Measurements from ENCODE around the gene ABHD2. TPM values are rescaled to one million over a fixed set of nuclear protein-coding genes. Genes with fewer than 3 reads are reported as not detected.

Gene ABHD2
- total RNA-seq, 2 experiments from 2014 or later = 36.0 to 39.2 TPM

GRCh38 chr15:89136078-89136806 lies 48.0 kb downstream of the ABHD2 start:
- Histone ChIP-seq H3K4me3 (ENCODE audit: low read length) (no peak overlapping the region), H3K4me1 (ENCODE audit: insufficient read depth, low read length) (peaks cover 18% of the 10 kb centered on the region), H3K27me3 (ENCODE audit: control insufficient read depth in 1 of 2, insufficient read depth in 2 of 2, low read length in 2 of 2) (no peaks in the 10 kb centered on the region), H3K27ac (ENCODE audit: low read depth in 1 of 2, low read length in 2 of 2) (no peak overlapping the region), H3K36me3 (ENCODE audit: insufficient read depth, low read length) (peaks cover 8% of the 10 kb centered on the region), H3K9me3 (ENCODE audit: control insufficient read depth in 1 of 2, insufficient read depth in 1 of 2, low read length in 2 of 2) (no peaks in the 10 kb centered on the region)
- H3K27ac Mint-ChIP-seq = no peak overlapping the region
- CTCF ChIA-PET = interaction anchor here (0.6 kb wide), 1 partner anchor 41 kb away, joined by 3 read pairs; no protein-coding TSS in a partner anchor
- no peak for TF ChIP-seq CTCF (IDR thresholded peaks at IDR 0.05)
- H3K36me3 Mint-ChIP-seq (ENCODE audit: low read depth) = peaks cover 62% of the 10 kb centered on the region
- DNase-seq (peak in 1 of 14 experiments; percentile 21), ATAC-seq (ENCODE audit: poor library complexity) (no peak)
- H3K4me3 Mint-ChIP-seq = no peak overlapping the region
- H3K9me3 Mint-ChIP-seq = no peaks in the 10 kb centered on the region
- intact Hi-C loops (cut with DNase I, micrococcal nuclease) = no loop called here
- POLR2A ChIA-PET = no interaction called here
- peaks cover 30% of the 10 kb centered on the region for H3K4me1 Mint-ChIP-seq (ENCODE audit: low read depth)
- H3K27me3 Mint-ChIP-seq = no peaks in the 10 kb centered on the region

GRCh38 chr15:89136818-89137772 lies 48.8 kb downstream of the ABHD2 start:
- DNase-seq = peak in 3 of 14 experiments; percentile 6 to 57 (median 6)
- H3K4me1 Mint-ChIP-seq (ENCODE audit: low read depth) = peaks cover 25% of the 10 kb centered on the region

More at GRCh38 chr15:89136818-89137772, 48.8 kb downstream of the ABHD2 start:
- Mint-ChIP-seq H3K9me3 (no peaks in the 10 kb centered on the region), H3K27ac (no peak overlapping the region), H3K4me3 (no peak overlapping the region), H3K36me3 (ENCODE audit: low read depth) (peaks cover 65% of the 10 kb centered on the region), H3K27me3 (no peaks in the 10 kb centered on the region)
- Histone ChIP-seq H3K27me3 (ENCODE audit: control insufficient read depth in 1 of 2, insufficient read depth in 2 of 2, low read length in 2 of 2) (no peaks in the 10 kb centered on the region), H3K36me3 (ENCODE audit: insufficient read depth, low read length) (peaks cover 12% of the 10 kb centered on the region), H3K27ac (ENCODE audit: low read depth in 1 of 2, low read length in 2 of 2) (no peak overlapping the region), H3K4me3 (ENCODE audit: low read length) (no peak overlapping the region), H3K4me1 (ENCODE audit: insufficient read depth, low read length) (peaks cover 18% of the 10 kb centered on the region), H3K9me3 (ENCODE audit: control insufficient read depth in 1 of 2, insufficient read depth in 1 of 2, low read length in 2 of 2) (no peaks in the 10 kb centered on the region)
- TF ChIP-seq CTCF (IDR thresholded peaks at IDR 0.05) = no peak
- intact Hi-C loops (cut with DNase I, micrococcal nuclease) = no loop called here
- CTCF ChIA-PET = interaction anchor here (0.6 kb wide), 1 partner anchor 42 kb away, joined by 3 read pairs; no protein-coding TSS in a partner anchor
- ATAC-seq (ENCODE audit: poor library complexity) = peak; percentile 39
- POLR2A ChIA-PET = no interaction called here

Measured in CD4-positive, alpha-beta T cell (primary cell).